Esophagus squamous epithelium (tissue), 4 donors: ENCODE results near the gene TNIP3.
A peak's percentile ranks its signal among the peaks of the same experiment; 100 is the strongest.

Experiments
- CTCF ChIP-seq, 6 experiments: fragments of 450-650 bp in 4 of 6; fragments of 200-600 bp in 2 of 6; sonication (generic) in 2 of 6; IDR thresholded peaks; one replicate each; pipeline ENCODE4 v1.5.1; 2016 to 2019; ENCODE audit warnings: antibody characterized with exemption in 6 of 6, mild to moderate bottlenecking in 4 of 6, moderate library complexity in 4 of 6
- POLR2A ChIP-seq, 4 donors: fragments of 450-650 bp; IDR thresholded peaks; one replicate each; pipeline ENCODE4 v1.6.1; 2017; ENCODE audit warnings: antibody characterized with exemption in 4 of 4, mild to moderate bottlenecking in 4 of 4, moderate library complexity in 3 of 4

- TF ChIP-seq CTCF (IDR thresholded peaks at IDR 0.05): peak in 5 of 6 experiments; percentile 22 to 58 (median 50)
- TF ChIP-seq POLR2A (IDR thresholded peaks at IDR 0.05): no peak
These were observed 67.5 kb downstream of the TNIP3 start for GRCh38 chr4:121096629-121097028.
